Left lung (tissue), 10 donors: ENCODE measurements around the gene ULK4. TPM values are rescaled to one million over a fixed set of nuclear protein-coding genes. Genes with fewer than 3 reads are reported as not detected.
A peak's percentile ranks its signal among the peaks of the same experiment; 100 is the strongest.

Source experiments
- ATAC-seq: fragments of 200-7000 bp; cut with Tn5 transposase; one replicate; pipeline ENCODE4 v1.9.1; 2020; ENCODE audit warnings: moderate library complexity
- DNase-seq, 4 donors: peaks; one replicate each; pipeline ENCODE4 v3.0.0-alpha.2; 2013 to 2020
- H3K27ac ChIP-seq, 2 donors: fragments of 200-600 bp; sonication (generic) in 1 of 2; one replicate each; pipeline versions ENCODE4 v1.5.0 to v1.8.0; 2020 to 2021
- H3K27me3 ChIP-seq, 2 donors: fragments of 200-600 bp; sonication (generic) in 1 of 2; one replicate each; pipeline versions ENCODE4 v1.5.0 to v1.8.0; 2020 to 2021
- H3K36me3 ChIP-seq, 2 donors: fragments of 200-600 bp; sonication (generic) in 1 of 2; one replicate each; pipeline versions ENCODE4 v1.5.0 to v1.8.0; 2020 to 2021
- H3K4me1 ChIP-seq, 2 donors: fragments of 200-600 bp; one replicate each; pipeline ENCODE4 v1.8.0; 2021
- H3K4me3 ChIP-seq, 2 donors: fragments of 200-600 bp; sonication (generic) in 1 of 2; one replicate each; pipeline versions ENCODE4 v1.5.0 to v1.8.0; 2020 to 2021; ENCODE audit warnings: mild to moderate bottlenecking in 1 of 2
- H3K9me3 ChIP-seq, 2 donors: fragments of 200-600 bp; sonication (generic) in 1 of 2; one replicate each; pipeline versions ENCODE4 v1.5.0 to v1.8.0; 2020 to 2021
- intact Hi-C, 2 donors: fragments of 100-400 bp; cut with DNase I; formaldehyde crosslinking; loops; one replicate each; pipeline versions ENCODE4 v1.11.2 to v1.14.2; 2022
- polyA plus RNA-seq, 6 donors: library from polyadenylated mRNA; unstranded; fragments of 120-200 nt; gene quantifications; one replicate each; pipeline ENCODE4 v1.2.1, GENCODE V29; 2013; ENCODE audit not compliant: insufficient read length in 6 of 6
- total RNA-seq, 2 donors: library from RNA; stranded (reverse); fragmentation: NEBNext Ultra II Directional; extraction: Animal tissue kit (Norgen Biotek cat#: 25700); gene quantifications; one replicate each; pipeline ENCODE4 v1.2.1, GENCODE V29; 2021
- TF ChIP-seq, protein P1 (sequence below), 2 donors: fragments of 200-600 bp; sonication (generic) in 1 of 2; IDR thresholded peaks; one replicate each; pipeline versions ENCODE4 v1.5.0 to v1.8.0; 2021; ENCODE audit warnings: antibody characterized with exemption in 2 of 2
- donor health status: DM: no; HTN: yes; CAD: no.
- donor health status: DM: no; HTN: no; CAD: no.

Gene ULK4
- total and polyA plus RNA-seq, 8 donors: 3.9 to 12.1 (median 5.6) TPM

DNA sequence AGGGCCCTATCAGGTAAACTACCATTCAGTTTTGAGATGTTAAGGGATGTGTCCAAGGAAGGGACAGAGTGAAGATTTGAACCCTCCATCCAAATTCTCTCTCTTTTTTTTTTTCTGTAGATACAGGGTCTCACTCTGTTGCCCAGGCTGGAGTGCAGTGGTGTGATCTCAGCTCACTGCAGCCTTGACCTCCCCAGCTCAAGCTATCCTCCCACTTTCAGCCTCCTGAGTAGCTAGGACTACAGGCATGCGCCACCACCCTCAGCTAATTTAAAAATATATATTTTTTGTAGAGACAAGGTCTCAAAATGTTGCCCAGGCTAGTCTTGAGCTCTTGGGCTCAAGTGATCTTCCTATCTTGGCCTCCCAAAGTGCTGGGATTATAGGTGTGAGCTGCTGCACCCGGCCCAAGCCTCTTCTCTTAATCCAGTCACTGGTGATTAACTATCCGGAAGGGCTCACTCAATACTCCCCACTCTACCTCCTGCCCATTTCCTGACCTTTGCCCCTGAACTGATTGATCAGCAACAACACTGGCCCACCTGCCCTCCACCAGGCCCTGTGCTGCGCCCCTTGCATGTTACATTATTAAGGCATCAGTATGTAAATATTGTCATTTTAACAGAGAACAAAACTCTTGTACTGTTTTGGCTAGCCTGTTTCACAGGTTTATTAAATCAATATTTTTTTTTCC lies 597.9 kb downstream of the ULK4 start:
- H3K9me3 ChIP-seq: no peaks in the 10 kb centered on the region
- H3K4me3 ChIP-seq: no peak overlapping the region
- no peaks in the 10 kb centered on the region for H3K4me1 ChIP-seq
- intact Hi-C loops: no loop called here
- H3K27me3 ChIP-seq: no peaks in the 10 kb centered on the region
- no peak overlapping the region for H3K27ac ChIP-seq
- TF ChIP-seq, protein P1, sequence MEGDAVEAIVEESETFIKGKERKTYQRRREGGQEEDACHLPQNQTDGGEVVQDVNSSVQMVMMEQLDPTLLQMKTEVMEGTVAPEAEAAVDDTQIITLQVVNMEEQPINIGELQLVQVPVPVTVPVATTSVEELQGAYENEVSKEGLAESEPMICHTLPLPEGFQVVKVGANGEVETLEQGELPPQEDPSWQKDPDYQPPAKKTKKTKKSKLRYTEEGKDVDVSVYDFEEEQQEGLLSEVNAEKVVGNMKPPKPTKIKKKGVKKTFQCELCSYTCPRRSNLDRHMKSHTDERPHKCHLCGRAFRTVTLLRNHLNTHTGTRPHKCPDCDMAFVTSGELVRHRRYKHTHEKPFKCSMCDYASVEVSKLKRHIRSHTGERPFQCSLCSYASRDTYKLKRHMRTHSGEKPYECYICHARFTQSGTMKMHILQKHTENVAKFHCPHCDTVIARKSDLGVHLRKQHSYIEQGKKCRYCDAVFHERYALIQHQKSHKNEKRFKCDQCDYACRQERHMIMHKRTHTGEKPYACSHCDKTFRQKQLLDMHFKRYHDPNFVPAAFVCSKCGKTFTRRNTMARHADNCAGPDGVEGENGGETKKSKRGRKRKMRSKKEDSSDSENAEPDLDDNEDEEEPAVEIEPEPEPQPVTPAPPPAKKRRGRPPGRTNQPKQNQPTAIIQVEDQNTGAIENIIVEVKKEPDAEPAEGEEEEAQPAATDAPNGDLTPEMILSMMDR (IDR thresholded peaks at IDR 0.05): no peak
- ATAC-seq (no peak), DNase-seq (peak in 1 of 4 donors; percentile 14)
- no peaks in the 10 kb centered on the region for H3K36me3 ChIP-seq

GRCh38 chr3:41362638-41363559 lies 599.0 kb downstream of the ULK4 start:
- no peaks in the 10 kb centered on the region for H3K9me3 ChIP-seq
- peak in 1 of 4 donors; percentile 13 for DNase-seq
- no peak overlapping the region for H3K4me3 ChIP-seq
- H3K27ac ChIP-seq: no peak overlapping the region
- TF ChIP-seq, protein P1 (IDR thresholded peaks at IDR 0.05): no peak
- H3K36me3 ChIP-seq: no peaks in the 10 kb centered on the region
- intact Hi-C loops: no loop called here
- no peaks in the 10 kb centered on the region for H3K4me1 ChIP-seq
- H3K27me3 ChIP-seq: no peaks in the 10 kb centered on the region
- peak; percentile 35 for ATAC-seq

GRCh38 chr3:41357271-41357670 lies 604.6 kb downstream of the ULK4 start:
- H3K9me3 ChIP-seq: no peaks in the 10 kb centered on the region
- no peak for ATAC-seq
- no peaks in the 10 kb centered on the region for H3K27me3 ChIP-seq
- intact Hi-C loops: no loop called here
- no peaks in the 10 kb centered on the region for H3K36me3 ChIP-seq
- DNase-seq: no peak
- H3K27ac ChIP-seq: no peak overlapping the region
- no peak overlapping the region for H3K4me3 ChIP-seq
- H3K4me1 ChIP-seq: no peaks in the 10 kb centered on the region
- TF ChIP-seq, protein P1 (IDR thresholded peaks at IDR 0.05): no peak

DNA sequence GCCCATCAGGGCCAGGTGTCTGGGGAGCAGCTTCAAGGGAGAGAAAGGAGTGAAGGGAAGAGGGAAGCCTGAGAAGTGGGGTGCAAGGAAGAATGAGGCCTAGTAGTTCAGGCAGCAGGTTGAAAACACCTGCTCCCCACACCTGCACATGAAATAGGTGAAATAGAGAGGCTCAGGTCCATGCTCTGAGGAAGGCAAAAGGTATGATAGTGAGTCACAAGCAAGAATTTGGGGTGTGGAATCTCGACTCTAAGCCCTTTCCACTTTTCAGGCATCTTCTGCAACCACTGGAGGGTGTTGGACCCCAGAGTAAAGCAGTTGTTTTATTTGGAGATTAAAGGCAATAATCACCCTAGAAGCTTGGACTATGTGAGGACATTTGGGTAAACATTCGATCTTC lies 605.1 kb downstream of the ULK4 start:
- DNase-seq (no peak), ATAC-seq (no peak)
- no peaks in the 10 kb centered on the region for H3K4me1 ChIP-seq
- H3K27me3 ChIP-seq: no peaks in the 10 kb centered on the region
- H3K36me3 ChIP-seq: no peaks in the 10 kb centered on the region
- no peak overlapping the region for H3K27ac ChIP-seq
- H3K4me3 ChIP-seq: no peak overlapping the region
- TF ChIP-seq, protein P1 (IDR thresholded peaks at IDR 0.05): no peak
- intact Hi-C loops: no loop called here
- no peaks in the 10 kb centered on the region for H3K9me3 ChIP-seq

GRCh38 chr3:41352510-41352909 lies 609.4 kb downstream of the ULK4 start:
- intact Hi-C loops: no loop called here
- H3K27me3 ChIP-seq: no peaks in the 10 kb centered on the region
- ATAC-seq (no peak), DNase-seq (no peak)
- H3K4me1 ChIP-seq: no peaks in the 10 kb centered on the region
- no peak overlapping the region for H3K27ac ChIP-seq
- no peaks in the 10 kb centered on the region for H3K36me3 ChIP-seq
- no peak overlapping the region for H3K4me3 ChIP-seq
- H3K9me3 ChIP-seq: no peaks in the 10 kb centered on the region
- TF ChIP-seq, protein P1 (IDR thresholded peaks at IDR 0.05): no peak
